HG02885 (cell line): Measurements from ENCODE around the gene TSGA10.
"Not testable (repeated sequence)": the region's sequence is repeated elsewhere in the genome, so short reads cannot be mapped to it uniquely, and the experiment has no call there.

Source experiments
- ATAC-seq: cut with Tn5 transposase; IDR thresholded peaks from one replicate; pipeline ENCODE4 v1.9.1; 2021; ENCODE audit warnings: mild to moderate bottlenecking; ENCODE audit not compliant: unreplicated experiment, poor library complexity

The TSGA10 gene

GRCh38 chr2:99153921-99154604 is 679 bp downstream of the TSGA10 start:
- no peak for ATAC-seq

DNA sequence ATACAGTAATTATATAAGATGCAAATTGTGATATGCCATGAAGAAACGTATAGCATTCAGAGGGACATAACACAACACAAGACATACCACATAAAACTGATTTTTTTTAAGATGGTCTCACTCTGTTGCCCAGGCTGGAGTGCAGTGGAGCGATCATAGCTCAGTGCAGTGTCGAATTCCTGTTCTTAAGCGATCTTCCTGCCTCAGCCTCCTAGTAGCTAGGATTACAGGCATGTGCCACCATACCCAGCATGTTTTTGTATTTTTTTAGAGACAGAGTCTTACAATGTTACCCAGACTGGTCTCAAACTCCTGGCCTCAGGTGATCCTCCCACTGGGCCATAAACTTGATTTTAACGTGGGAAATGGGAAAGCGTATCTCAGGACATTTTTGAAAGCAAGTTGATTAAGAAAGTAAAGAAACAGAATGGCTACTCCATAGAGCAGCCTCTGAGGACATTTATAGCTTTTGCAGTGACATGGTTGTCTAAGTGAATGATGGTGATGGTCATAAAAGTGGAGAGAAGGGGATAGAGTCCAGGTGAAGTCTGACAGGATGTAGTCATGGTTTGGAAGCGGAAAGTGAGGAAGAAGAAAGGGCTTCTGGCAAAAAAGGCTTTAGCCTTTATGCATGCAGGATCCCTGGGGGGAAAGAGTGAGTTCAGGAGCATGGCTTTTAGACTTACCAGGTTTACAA is 2.4 kb downstream of the TSGA10 start:
- ATAC-seq: no peak

DNA sequence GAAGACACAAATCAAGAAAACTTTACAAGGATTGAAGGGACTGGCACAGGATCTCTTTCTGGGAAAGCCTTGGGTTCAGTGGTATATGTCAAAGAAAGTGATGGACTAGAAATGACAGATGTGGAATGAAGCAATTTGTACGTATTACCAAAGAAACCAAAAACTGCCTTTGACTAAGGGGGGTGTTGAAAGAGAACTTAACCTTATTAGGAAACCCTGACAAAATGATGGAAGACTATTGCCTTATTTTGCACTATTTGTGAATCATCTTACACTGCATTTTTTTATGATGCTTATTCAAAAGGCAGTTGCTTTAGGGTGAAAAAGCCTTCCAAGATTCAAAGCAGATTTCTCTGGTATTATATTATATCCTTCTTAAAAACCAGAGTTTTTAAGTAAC is 4.0 kb downstream of the TSGA10 start:
- no peak for ATAC-seq

DNA sequence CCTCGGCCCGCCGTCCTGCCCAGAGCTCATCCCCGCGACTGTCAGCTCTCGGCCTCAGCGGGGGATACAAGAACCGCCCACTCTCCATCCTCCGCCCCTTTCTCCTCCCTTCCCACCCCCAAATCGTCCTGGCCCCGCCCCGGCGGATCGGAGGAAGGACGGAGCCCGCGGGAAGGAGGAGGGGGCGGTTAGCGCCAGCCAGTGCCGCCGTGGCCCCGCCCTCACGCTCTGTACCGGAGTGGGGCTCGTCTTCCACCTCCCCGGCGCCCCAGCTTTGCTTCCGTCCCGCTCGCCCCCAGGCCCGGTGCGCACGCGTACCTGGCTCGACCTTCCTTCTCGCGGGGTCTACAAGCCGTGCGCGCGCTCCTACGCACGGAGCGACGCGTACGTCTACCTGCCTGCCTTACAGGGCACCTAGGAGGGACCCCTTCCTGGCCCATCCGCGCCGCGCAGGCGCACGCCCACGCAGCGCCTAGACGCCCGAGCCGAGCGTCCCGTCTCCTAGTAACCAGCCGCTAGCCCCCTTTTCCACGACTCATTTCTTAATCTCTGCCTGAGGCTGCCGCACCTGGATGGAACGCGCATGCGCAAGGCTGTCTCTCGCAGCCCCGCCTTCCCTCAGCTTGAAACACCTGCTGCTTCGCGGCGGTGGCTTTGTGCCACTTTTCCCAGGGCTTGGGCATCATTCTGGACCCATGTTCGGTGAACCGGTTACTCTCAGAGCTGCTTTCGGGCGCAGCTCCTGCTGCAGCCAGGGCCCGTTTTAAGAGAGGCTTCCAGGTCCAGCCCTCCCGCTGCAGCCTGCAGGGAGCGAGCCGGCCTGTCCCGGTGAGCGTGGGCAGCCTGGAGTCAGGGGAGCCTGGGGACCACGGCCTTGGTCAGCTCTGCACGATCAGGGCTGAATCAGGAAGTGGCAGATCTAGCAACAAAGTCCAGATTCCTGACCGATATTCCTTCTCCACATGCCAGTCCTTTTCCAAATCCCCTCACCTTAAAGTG is 13.3 kb downstream of the TSGA10 start, which contains the start of gene C2orf15:
C2orf15 (plus strand) TSS at position 598 of the 999 bp plus-strand sequence. CDS start 8,852 bp downstream, outside the sequence.
- peak; percentile 90 for ATAC-seq

- peak; percentile 26 for ATAC-seq
Observed at GRCh38 chr2:99140860-99141109, 14.0 kb downstream of the TSGA10 start.

- ATAC-seq: no peak
Observed at GRCh38 chr2:99140056-99140859, 14.5 kb downstream of the TSGA10 start.

GRCh38 chr2:99139003-99139402 is 15.7 kb downstream of the TSGA10 start:
- ATAC-seq: no peak

GRCh38 chr2:99135044-99135556 is 19.6 kb downstream of the TSGA10 start:
- not testable (repeated sequence) for ATAC-seq

- no peak for ATAC-seq
Observed at GRCh38 chr2:99127981-99128380, 26.8 kb downstream of the TSGA10 start.

DNA sequence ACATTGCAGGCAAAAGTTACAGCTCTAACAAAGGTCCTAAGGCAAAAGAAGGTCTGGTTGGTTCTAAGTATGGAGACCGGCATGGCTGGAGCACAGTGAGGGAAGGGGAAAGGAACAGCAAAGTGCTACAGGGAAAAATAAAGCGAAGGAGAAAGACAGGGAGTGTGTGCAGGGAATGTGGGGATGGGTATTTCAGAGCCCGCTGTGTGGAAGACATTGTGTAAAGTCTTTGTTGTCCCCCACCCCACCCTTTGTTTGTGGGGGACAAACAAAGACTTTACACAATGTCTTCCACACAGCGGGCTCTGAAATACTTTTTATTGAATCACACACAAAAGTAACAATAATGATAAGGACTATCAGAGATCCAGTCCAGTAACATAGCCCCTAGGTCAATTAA is 42.1 kb downstream of the TSGA10 start:
- ATAC-seq: no peak

DNA sequence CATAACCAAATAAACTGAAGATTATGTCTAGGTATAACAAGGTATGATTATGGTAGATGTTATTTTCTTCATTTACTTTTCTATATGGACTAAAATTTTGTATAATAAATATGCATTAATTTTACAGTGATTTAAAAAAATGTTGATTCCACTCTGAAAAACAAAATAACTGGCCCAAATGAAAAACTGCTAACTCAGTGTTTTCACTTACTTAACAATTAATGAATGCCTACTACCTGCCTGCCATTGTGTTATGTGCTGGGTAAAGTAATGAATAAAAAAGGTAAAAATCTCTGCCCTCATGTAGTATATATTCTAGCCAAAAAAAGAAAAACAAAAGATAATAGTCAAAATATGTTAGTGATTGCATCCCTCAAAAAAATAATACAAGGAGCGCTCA is 42.8 kb downstream of the TSGA10 start:
- ATAC-seq: no peak

GRCh38 chr2:99111236-99111635 is 43.5 kb downstream of the TSGA10 start:
- ATAC-seq: no peak

- no peak for ATAC-seq
Observed at GRCh38 chr2:99106913-99107312, 47.8 kb downstream of the TSGA10 start.

GRCh38 chr2:99104006-99104405 is 50.7 kb downstream of the TSGA10 start:
- no peak for ATAC-seq

DNA sequence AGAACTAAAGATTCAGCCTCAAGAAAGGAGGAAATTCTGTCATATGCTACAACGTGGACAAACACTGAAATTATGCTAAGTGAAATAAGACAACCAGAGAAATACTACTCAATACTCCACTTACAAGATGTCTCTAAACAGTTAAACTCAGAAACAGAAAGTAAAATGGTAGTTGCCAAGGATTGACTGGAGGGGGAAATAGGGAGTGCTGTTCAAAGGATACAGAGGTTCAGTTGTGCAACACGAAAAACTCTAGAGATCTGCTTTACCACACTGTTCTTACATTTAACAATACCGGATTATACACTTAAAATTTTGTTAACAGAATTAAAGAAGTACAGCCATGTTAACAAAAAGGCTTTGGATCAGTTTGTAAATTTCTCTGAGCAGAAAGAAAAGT is 53.0 kb downstream of the TSGA10 start:
- no peak for ATAC-seq

DNA sequence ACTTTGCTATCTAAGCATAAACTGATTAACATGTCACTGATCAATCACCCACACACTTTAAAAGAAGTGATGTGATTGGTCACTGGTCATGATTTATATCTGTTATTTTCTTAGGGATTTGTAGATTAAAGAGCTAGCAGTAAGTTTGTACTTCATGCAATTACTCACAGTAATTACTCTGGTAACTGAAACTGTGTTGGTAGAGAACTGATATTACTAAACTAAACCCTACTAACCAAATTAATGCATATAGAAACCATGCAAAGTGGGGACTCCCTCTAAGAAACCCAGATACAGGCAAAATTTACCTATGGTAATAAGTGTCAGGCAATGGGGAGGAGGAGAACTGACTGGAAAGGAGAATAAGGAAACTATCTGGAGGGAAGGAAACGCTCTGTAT is 58.0 kb downstream of the TSGA10 start:
- no peak for ATAC-seq

- peak; percentile 56 for ATAC-seq
Observed at GRCh38 chr2:99088017-99088416, 66.7 kb downstream of the TSGA10 start.

DNA sequence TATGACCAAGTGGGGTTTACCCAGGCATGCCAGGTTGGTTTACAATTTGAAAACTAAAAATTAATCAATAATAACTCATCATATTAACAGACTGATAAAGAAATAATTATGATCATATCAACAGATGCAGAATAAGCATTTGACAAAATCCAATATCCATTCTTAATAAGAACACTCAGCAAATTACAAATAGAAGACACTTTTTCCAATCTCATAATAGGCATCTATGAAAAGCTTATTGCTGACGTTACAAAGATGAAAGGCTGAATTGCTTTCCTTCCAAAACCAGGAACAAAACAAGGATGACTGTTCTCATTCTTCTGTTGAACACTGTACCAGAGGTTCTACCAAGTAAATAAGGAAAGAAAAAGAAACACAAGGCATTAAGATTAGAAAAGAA is 68.4 kb downstream of the TSGA10 start:
- no peak for ATAC-seq

DNA sequence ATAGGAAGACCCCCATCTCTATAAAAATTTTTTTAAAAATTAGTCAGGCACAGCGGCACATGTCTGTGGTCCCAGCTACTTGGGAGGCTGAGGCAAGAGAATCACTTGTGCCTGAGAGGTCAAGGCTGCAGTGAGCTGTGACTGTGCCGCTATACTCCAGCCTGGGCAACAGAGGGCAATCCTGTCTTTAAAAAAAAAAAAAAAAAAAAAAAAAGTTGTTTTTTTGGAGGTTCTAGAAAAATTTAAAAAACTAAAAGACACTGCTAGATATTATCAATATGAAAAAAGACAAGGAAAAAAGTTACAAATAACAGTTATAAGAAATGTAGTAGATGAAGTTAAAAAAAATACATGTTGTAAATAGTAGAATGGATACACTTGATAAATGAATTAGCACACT is 69.3 kb downstream of the TSGA10 start:
- no peak for ATAC-seq

- ATAC-seq: no peak
Observed at GRCh38 chr2:99084256-99084655, 70.5 kb downstream of the TSGA10 start.
